Mucosa of gallbladder (tissue), 1 donor: Measurements from ENCODE around the gene PAM. TPM values are rescaled to one million over a fixed set of nuclear protein-coding genes. Genes with fewer than 3 reads are reported as not detected.
A peak's percentile ranks its signal among the peaks of the same experiment; 100 is the strongest.

Source experiments
- DNase-seq: peaks from one replicate; pipeline ENCODE4 v3.0.0-alpha.2; 2020; ENCODE audit warnings: low spot score
- total RNA-seq: library from RNA; stranded (reverse); gene quantifications from one replicate; pipeline ENCODE4 v1.2.1, GENCODE V29; 2021
- donor health status: DM: no; HTN: no; CAD: no.

PAM gene
- total RNA-seq, 1 donor from 2014 or later, result 99.3 TPM

- DNase-seq, result no peak
These were observed 104.9 kb downstream of the PAM start for GRCh38 chr5:102860035-102860434.

GRCh38 chr5:102863058-102863457 is 108.0 kb downstream of the PAM start:
- DNase-seq, result no peak

- DNase-seq, result no peak
These were observed 108.9 kb downstream of the PAM start for GRCh38 chr5:102863764-102864560.

- DNase-seq, result no peak
These were observed 110.0 kb downstream of the PAM start for GRCh38 chr5:102865171-102865509.

- peak; percentile 32 for DNase-seq
These were observed 110.6 kb downstream of the PAM start for GRCh38 chr5:102865510-102866236.

GRCh38 chr5:102866237-102866600 is 111.1 kb downstream of the PAM start:
- no peak for DNase-seq

GRCh38 chr5:102867992-102868662 is 113.0 kb downstream of the PAM start:
- DNase-seq, result no peak

- DNase-seq, result no peak
These were observed 114.1 kb downstream of the PAM start for GRCh38 chr5:102869230-102869629.

- no peak for DNase-seq
These were observed 118.4 kb downstream of the PAM start for GRCh38 chr5:102873379-102873932.

- no peak for DNase-seq
These were observed 118.9 kb downstream of the PAM start for GRCh38 chr5:102874054-102874453.

- no peak for DNase-seq
These were observed 120.6 kb downstream of the PAM start for GRCh38 chr5:102875721-102876123.

GRCh38 chr5:102876610-102877009 is 121.5 kb downstream of the PAM start:
- no peak for DNase-seq

- no peak for DNase-seq
These were observed 124.6 kb downstream of the PAM start for GRCh38 chr5:102879741-102880140.

GRCh38 chr5:102886586-102886985 is 131.5 kb downstream of the PAM start:
- DNase-seq, result no peak

GRCh38 chr5:102888483-102888882 is 133.4 kb downstream of the PAM start:
- no peak for DNase-seq

- no peak for DNase-seq
These were observed 133.9 kb downstream of the PAM start for GRCh38 chr5:102889033-102889432.

- no peak for DNase-seq
These were observed 135.0 kb downstream of the PAM start for GRCh38 chr5:102890133-102890532.

GRCh38 chr5:102891175-102891574 is 136.1 kb downstream of the PAM start:
- DNase-seq, result no peak

GRCh38 chr5:102893942-102894341 is 138.8 kb downstream of the PAM start:
- no peak for DNase-seq

GRCh38 chr5:102895234-102895633 is 140.1 kb downstream of the PAM start:
- no peak for DNase-seq

- no peak for DNase-seq
These were observed 140.9 kb downstream of the PAM start for GRCh38 chr5:102895976-102896375.

- no peak for DNase-seq
These were observed 146.5 kb downstream of the PAM start for GRCh38 chr5:102901424-102902134.
